CD14-positive monocyte (primary cell): Measurements from ENCODE around the gene CTPS1. TPM values are rescaled to one million over a fixed set of nuclear protein-coding genes. Genes with fewer than 3 reads are reported as not detected.
A peak's percentile ranks its signal among the peaks of the same experiment; 100 is the strongest.

ENCODE experiments used
- DNase-seq, 3 donors: peaks; one replicate each; pipeline ENCODE4 v3.0.0-alpha.2; 2011 to 2022
- H2AFZ ChIP-seq: 2 replicates; pipeline ENCODE4 v1.6.0; 2012; ENCODE audit warnings: mild to moderate bottlenecking, low read depth, low read length, inconsistent platforms; ENCODE audit not compliant: insufficient read depth, poor library complexity, severe bottlenecking
- H3K27ac ChIP-seq, 2 donors: 1 replicate in 1 of 2; 2 replicates in 1 of 2; pipeline ENCODE4 v1.5.1; 2012 to 2013; ENCODE audit warnings: low read length in 2 of 2, control low read depth in 1 of 2, inconsistent platforms in 1 of 2, low read depth in 1 of 2, mild to moderate bottlenecking in 1 of 2
- H3K27me3 ChIP-seq, 2 donors: one replicate each; pipeline versions ENCODE4 v1.6.0 to v1.6.1; 2011 to 2013; ENCODE audit warnings: low read length in 2 of 2; ENCODE audit not compliant: control insufficient read depth in 2 of 2, insufficient read depth in 2 of 2
- H3K36me3 ChIP-seq, 2 donors: replicated peaks in 1 of 2; 1 replicate in 1 of 2; 2 replicates in 1 of 2; pipeline versions ENCODE4 v1.5.1 to v1.6.1; 2012 to 2013; ENCODE audit warnings: low read length in 2 of 2, control low read depth in 1 of 2, inconsistent platforms in 1 of 2, mild to moderate bottlenecking in 1 of 2; ENCODE audit not compliant: insufficient read depth in 2 of 2, control insufficient read depth in 1 of 2
- H3K4me1 ChIP-seq, 2 donors: 1 replicate in 1 of 2; 2 replicates in 1 of 2; pipeline versions ENCODE4 v1.5.1 to v1.6.1; 2012 to 2013; ENCODE audit warnings: low read length in 2 of 2, control low read depth in 1 of 2, inconsistent platforms in 1 of 2, mild to moderate bottlenecking in 1 of 2, moderate library complexity in 1 of 2; ENCODE audit not compliant: insufficient read depth in 2 of 2, control insufficient read depth in 1 of 2
- H3K4me2 ChIP-seq: replicated peaks from 2 replicates; pipeline ENCODE3; 2012; ENCODE audit warnings: low read length, moderate library complexity, mild to moderate bottlenecking; ENCODE audit not compliant: poor library complexity, severe bottlenecking; ENCODE audit errors: extremely low read depth
- H3K4me3 ChIP-seq, 3 experiments: fragments of 200-600 bp in 1 of 3; sonication (generic) in 1 of 3; replicated peaks in 1 of 3; 1 replicate in 2 of 3; 2 replicates in 1 of 3; pipeline ENCODE4 v1.5.1; 2011 to 2013; ENCODE audit warnings: low read length in 3 of 3, mild to moderate bottlenecking in 3 of 3, control low read depth in 2 of 3, low read depth in 2 of 3, inconsistent platforms in 1 of 3, moderate library complexity in 1 of 3
- H3K79me2 ChIP-seq: 2 replicates; pipeline ENCODE4 v1.6.0; 2012; ENCODE audit warnings: mild to moderate bottlenecking, control low read depth, inconsistent platforms, low read length, moderate library complexity; ENCODE audit not compliant: insufficient read depth
- H3K9ac ChIP-seq: 2 replicates; pipeline ENCODE4 v1.6.0; 2017; ENCODE audit warnings: low read length, mild to moderate bottlenecking; ENCODE audit not compliant: insufficient read depth, poor library complexity, severe bottlenecking
- H3K9me3 ChIP-seq, 2 donors: replicated peaks in 1 of 2; 1 replicate in 1 of 2; 2 replicates in 1 of 2; pipeline versions ENCODE4 v1.5.1 to v1.6.1; 2012 to 2013; ENCODE audit warnings: low read length in 2 of 2, control low read depth in 1 of 2; ENCODE audit not compliant: control insufficient read depth in 1 of 2, insufficient read depth in 1 of 2
- H4K20me1 ChIP-seq: 2 replicates; pipeline ENCODE4 v1.6.0; 2012; ENCODE audit warnings: mild to moderate bottlenecking, low read length, control low read depth, moderate library complexity; ENCODE audit not compliant: insufficient read depth
- H3K27ac Mint-ChIP-seq, 7 donors: one replicate each; pipeline ENCODE4 v1.8.0; 2020; ENCODE audit warnings: mild to moderate bottlenecking in 7 of 7, mixed read lengths in 7 of 7, moderate library complexity in 6 of 7, inconsistent platforms in 2 of 7
- H3K27me3 Mint-ChIP-seq, 3 donors: one replicate each; pipeline ENCODE4 v1.8.0; 2021 to 2022; ENCODE audit warnings: low read depth in 3 of 3, mild to moderate bottlenecking in 3 of 3, mixed read lengths in 3 of 3, moderate library complexity in 3 of 3, inconsistent platforms in 1 of 3
- H3K36me3 Mint-ChIP-seq, 2 donors: one replicate each; pipeline ENCODE4 v1.8.0; 2020; ENCODE audit warnings: mixed read lengths in 2 of 2, inconsistent platforms in 1 of 2, mild to moderate bottlenecking in 1 of 2
- H3K4me1 Mint-ChIP-seq: one replicate; pipeline ENCODE4 v1.8.0; 2020; ENCODE audit warnings: mild to moderate bottlenecking, mixed read lengths
- H3K4me3 Mint-ChIP-seq, 2 donors: one replicate each; pipeline ENCODE4 v1.8.0; 2020; ENCODE audit warnings: mild to moderate bottlenecking in 2 of 2, mixed read lengths in 2 of 2, moderate library complexity in 1 of 2
- H3K9me3 Mint-ChIP-seq, 7 donors: one replicate each; pipeline ENCODE4 v1.8.0; 2020 to 2022; ENCODE audit warnings: mixed read lengths in 7 of 7, mild to moderate bottlenecking in 6 of 7, moderate library complexity in 6 of 7, inconsistent platforms in 2 of 7
- WGBS: methylation state at CpG from one replicate; pipeline ENCODE4 v1.1.5; 2013; ENCODE audit warnings: missing lambda C conversion rate; ENCODE audit not compliant: insufficient coverage; 5-methylcytosine and 5-hydroxymethylcytosine counted together
- intact Hi-C, 2 donors: fragments of 100-400 bp; cut with micrococcal nuclease; formaldehyde crosslinking; loops; one replicate each; pipeline versions ENCODE4 v1.15.0 to v1.15.1; 2023
- polyA plus RNA-seq, 3 donors: library from polyadenylated mRNA; depleted of rRNA in 1 of 3; unstranded in 2 of 3; stranded (reverse) in 1 of 3; fragments of 300-500 nt in 2 of 3; fragments of >200 nt in 1 of 3; fragmentation: Illumina TruSeq in 2 of 3; gene quantifications; 1 replicate in 2 of 3; 2 replicates in 1 of 3; pipeline ENCODE4 v1.2.3, GENCODE V29; 2012 to 2021
- TF ChIP-seq, protein P1 (sequence below): fragments of 200-600 bp; IDR thresholded peaks from one replicate; pipeline ENCODE4 v1.8.0; 2022; ENCODE audit warnings: antibody characterized with exemption, mild to moderate bottlenecking

Gene CTPS1
- polyA plus RNA-seq, 3 donors, result 5.3 to 8.6 (median 6.0) TPM

DNA sequence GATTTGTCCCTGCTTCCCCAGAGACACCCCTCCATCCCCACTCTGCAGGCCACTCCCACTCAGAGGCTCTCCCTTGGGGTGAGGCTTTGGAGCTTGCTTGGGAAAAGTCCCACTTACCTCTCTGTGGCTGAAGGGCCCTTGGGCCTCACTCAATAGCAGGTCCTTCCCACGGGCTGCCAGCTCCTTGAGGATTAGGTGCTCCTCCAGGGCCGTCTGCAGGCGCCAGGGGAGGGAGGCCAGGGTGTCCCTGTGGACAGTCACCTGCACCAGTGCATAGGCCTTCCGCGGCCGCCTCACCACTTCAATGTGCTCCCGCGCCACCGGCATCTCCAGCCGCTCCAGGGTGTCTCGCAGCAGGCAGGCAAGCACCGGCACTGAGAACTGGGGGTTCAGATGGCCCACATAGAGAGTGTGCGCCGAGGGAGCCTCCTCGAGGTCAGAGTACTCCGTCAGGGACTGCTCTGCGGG is 40.6 kb downstream of the CTPS1 start:
- no peak overlapping the region for H3K4me2 ChIP-seq
- peaks cover 9 to 42% of the 10 kb centered on the region in 2 donors for H3K36me3 ChIP-seq
- H3K27me3 Mint-ChIP-seq, result no peaks in the 10 kb centered on the region
- H3K4me1 Mint-ChIP-seq, result no peaks in the 10 kb centered on the region
- 98% methylated on average over 16 of the region's 17 CpGs for WGBS
- no peak overlapping the region for H3K4me3 Mint-ChIP-seq
- H3K9me3 Mint-ChIP-seq, result no peaks in the 10 kb centered on the region
- DNase-seq, result no peak
- no peak overlapping the region for H3K9ac ChIP-seq
- intact Hi-C loops, result no loop called here
- H3K27ac Mint-ChIP-seq, result no peak overlapping the region
- no peak overlapping the region for H3K27ac ChIP-seq
- no peaks in the 10 kb centered on the region for H4K20me1 ChIP-seq
- peaks cover 28 to 45% of the 10 kb centered on the region in 2 donors for H3K36me3 Mint-ChIP-seq
- TF ChIP-seq, protein P1, sequence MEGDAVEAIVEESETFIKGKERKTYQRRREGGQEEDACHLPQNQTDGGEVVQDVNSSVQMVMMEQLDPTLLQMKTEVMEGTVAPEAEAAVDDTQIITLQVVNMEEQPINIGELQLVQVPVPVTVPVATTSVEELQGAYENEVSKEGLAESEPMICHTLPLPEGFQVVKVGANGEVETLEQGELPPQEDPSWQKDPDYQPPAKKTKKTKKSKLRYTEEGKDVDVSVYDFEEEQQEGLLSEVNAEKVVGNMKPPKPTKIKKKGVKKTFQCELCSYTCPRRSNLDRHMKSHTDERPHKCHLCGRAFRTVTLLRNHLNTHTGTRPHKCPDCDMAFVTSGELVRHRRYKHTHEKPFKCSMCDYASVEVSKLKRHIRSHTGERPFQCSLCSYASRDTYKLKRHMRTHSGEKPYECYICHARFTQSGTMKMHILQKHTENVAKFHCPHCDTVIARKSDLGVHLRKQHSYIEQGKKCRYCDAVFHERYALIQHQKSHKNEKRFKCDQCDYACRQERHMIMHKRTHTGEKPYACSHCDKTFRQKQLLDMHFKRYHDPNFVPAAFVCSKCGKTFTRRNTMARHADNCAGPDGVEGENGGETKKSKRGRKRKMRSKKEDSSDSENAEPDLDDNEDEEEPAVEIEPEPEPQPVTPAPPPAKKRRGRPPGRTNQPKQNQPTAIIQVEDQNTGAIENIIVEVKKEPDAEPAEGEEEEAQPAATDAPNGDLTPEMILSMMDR, result no peak
- no peaks in the 10 kb centered on the region for H3K79me2 ChIP-seq
- no peaks in the 10 kb centered on the region for H3K4me1 ChIP-seq
- H3K4me3 ChIP-seq, result no peak overlapping the region
- H2AFZ ChIP-seq, result no peak overlapping the region
- no peaks in the 10 kb centered on the region for H3K9me3 ChIP-seq
- no peaks in the 10 kb centered on the region for H3K27me3 ChIP-seq

DNA sequence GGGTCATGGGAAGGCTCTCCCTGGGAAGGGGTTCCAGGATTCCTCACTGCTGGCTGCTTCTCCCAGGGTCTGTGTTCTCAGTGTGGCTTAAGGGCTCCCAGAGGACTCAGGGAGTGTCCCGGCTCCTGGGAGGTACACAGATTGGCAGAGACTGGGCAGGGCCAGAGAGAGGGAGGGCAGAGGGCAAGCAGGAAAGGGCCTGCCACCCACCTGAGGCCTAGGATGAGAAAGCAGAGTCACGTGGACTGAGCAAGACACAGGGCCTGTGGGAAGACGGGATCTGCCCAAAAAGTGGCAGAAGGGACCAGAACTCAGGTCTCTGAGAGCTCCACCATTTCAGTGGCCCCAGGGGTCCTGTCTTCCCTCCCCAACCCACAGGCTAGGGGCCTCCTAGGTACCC is 41.2 kb downstream of the CTPS1 start:
- Histone ChIP-seq H4K20me1 (no peaks in the 10 kb centered on the region), H3K4me3 (no peak overlapping the region), H3K36me3 (peaks cover 9 to 44% of the 10 kb centered on the region in 2 donors), H3K27ac (no peak overlapping the region), H3K4me2 (no peak overlapping the region), H3K9me3 (no peaks in the 10 kb centered on the region), H2AFZ (no peak overlapping the region), H3K4me1 (no peaks in the 10 kb centered on the region), H3K9ac (no peak overlapping the region), H3K79me2 (no peaks in the 10 kb centered on the region), H3K27me3 (no peaks in the 10 kb centered on the region)
- 84% methylated on average over 3 of the region's 3 CpGs for WGBS
- no peak overlapping the region for H3K4me3 Mint-ChIP-seq
- TF ChIP-seq, protein P1, result no peak
- intact Hi-C loops, result no loop called here
- DNase-seq, result no peak
- peak overlapping the region in 1 of 7 donors; percentile 13 for H3K27ac Mint-ChIP-seq
- no peaks in the 10 kb centered on the region for H3K9me3 Mint-ChIP-seq
- no peaks in the 10 kb centered on the region for H3K4me1 Mint-ChIP-seq
- H3K36me3 Mint-ChIP-seq, result peaks cover 28 to 43% of the 10 kb centered on the region in 2 donors
- H3K27me3 Mint-ChIP-seq, result no peaks in the 10 kb centered on the region
